Stimulated activated naive CD8-positive, alpha-beta T cell treated with anti-CD3 and anti-CD28 coated beads, Interleukin-15, Interleukin-2, amounts not matched to agents 100 ng/mL and 50 ng/mL, for 24 hours (primary cell): ENCODE measurements around the gene HOXC4.

Experiments
- H3K27ac Mint-ChIP-seq: one replicate; pipeline ENCODE4 v1.8.0; 2021; ENCODE audit warnings: mild to moderate bottlenecking, mixed read lengths
- H3K27me3 Mint-ChIP-seq: one replicate; pipeline ENCODE4 v1.8.0; 2021; ENCODE audit warnings: mixed read lengths
- H3K36me3 Mint-ChIP-seq: one replicate; pipeline ENCODE4 v1.8.0; 2021; ENCODE audit warnings: low read depth, mixed read lengths
- H3K4me1 Mint-ChIP-seq: one replicate; pipeline ENCODE4 v1.8.0; 2021; ENCODE audit warnings: low read depth, mixed read lengths
- H3K4me3 Mint-ChIP-seq: one replicate; pipeline ENCODE4 v1.8.0; 2021; ENCODE audit warnings: mild to moderate bottlenecking, mixed read lengths
- H3K9me3 Mint-ChIP-seq: one replicate; pipeline ENCODE4 v1.8.0; 2021; ENCODE audit warnings: mixed read lengths

HOXC4 gene

DNA sequence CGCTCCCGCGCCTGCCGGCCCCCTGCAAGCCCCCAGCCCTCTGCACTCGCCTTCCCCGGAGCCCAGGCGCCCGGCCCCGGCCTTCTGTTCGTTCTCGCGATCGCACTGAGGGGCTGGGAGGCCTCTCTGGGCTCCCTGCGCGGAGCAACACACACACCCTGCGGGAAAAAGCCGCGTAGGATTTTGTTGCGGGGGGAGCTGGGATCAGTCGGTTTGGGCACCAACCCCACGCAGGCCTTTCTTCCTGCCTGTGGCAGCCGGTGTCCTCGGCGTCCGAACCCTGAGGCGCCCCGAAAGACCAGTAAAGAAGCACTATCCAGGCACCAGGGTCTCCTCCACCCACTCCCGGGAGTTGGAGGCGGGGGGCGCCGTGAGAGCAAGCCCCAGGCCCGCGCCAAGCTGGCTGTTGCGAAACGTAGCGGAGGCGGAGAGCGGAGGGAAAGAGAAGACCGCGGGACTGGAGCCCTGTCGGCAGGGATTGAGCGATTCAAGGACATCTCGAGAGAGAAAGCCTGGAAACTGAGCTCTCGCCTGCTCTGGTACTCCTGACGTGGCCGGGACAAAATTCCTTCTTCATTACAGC lies 22.7 kb upstream of the HOXC4 start:
- peaks cover 83% of the 10 kb centered on the region for H3K27me3 Mint-ChIP-seq
- H3K36me3 Mint-ChIP-seq, result no peaks in the 10 kb centered on the region
- H3K4me3 Mint-ChIP-seq, result no peak overlapping the region
- H3K9me3 Mint-ChIP-seq, result no peaks in the 10 kb centered on the region
- H3K27ac Mint-ChIP-seq, result no peak overlapping the region
- H3K4me1 Mint-ChIP-seq, result peaks cover 35% of the 10 kb centered on the region

DNA sequence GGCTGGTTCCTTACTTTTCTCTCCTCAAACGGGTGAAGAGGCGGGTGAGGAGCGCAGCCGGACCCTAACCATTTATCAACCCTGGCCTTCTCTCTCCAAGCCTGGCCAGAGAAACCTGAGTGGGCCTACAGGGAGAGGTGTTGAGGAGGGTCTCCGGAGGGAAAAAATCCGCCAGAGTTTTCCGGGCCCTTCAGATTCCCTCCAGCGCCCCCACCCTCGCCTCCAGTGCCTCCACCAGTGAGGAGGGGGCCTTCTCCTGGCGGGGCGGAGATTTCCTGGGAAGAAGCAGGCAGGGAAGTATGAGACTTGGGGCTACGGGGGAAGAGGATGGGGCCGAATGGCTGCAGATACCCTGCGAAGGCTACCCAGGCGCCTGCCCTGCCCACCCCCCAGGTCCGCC lies 22.2 kb upstream of the HOXC4 start:
- Mint-ChIP-seq H3K4me1 (peaks cover 35% of the 10 kb centered on the region), H3K9me3 (no peaks in the 10 kb centered on the region), H3K27me3 (peaks cover 82% of the 10 kb centered on the region), H3K36me3 (no peaks in the 10 kb centered on the region), H3K27ac (no peak overlapping the region), H3K4me3 (no peak overlapping the region)

DNA sequence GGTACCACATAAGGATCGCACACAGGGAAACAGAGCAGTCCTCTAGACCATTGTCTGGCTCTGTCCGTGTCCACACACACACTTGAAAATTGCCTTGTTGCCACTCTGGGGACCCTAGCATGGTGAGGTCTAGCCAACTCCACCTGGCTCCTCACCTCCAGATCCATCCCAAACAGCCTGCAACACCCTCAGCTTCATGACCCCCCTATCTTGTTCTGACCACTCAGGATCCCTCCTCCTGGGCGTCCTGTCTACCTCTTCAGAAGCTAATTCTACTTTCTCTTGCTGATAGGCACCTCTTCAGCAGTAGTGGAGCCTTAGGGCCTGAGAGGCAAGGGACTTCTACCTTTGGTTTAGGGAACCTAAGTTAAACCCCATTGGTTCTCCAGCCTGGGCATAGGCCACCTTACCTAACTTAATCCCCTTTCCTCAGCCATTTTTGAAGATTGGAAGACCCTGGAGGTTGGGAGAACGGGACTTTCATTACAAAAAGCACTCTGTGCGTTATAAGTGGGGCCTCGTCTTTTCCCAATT lies 21.5 kb upstream of the HOXC4 start:
- Mint-ChIP-seq H3K4me1 (peaks cover 29% of the 10 kb centered on the region), H3K9me3 (no peaks in the 10 kb centered on the region), H3K27ac (no peak overlapping the region), H3K27me3 (peaks cover 81% of the 10 kb centered on the region), H3K4me3 (no peak overlapping the region), H3K36me3 (no peaks in the 10 kb centered on the region)

DNA sequence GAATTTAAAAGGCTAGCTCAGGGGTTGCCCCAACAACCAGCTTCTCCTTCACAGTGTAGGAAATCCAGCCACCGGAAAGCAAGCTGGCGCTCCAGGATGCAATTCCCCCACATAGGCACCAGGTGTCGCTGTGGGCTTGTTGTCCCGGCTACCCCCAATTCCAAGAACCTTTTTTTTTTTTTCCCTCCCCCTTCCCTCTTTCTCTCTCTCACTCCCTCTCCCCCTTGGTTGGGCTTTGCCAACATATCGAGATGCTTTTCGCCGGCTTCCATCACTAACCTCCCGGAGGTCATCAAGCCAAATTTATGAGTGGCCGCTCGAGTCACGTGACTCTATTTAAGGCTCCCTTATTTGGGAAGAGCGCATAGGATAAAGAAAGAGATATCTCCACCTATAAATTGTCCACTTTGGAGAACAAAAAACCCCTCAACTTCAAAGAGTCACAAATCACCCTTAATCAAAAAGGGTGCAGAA lies 21.0 kb upstream of the HOXC4 start, which contains the start of gene HOXC5:
HOXC5 (plus strand) TSS at position 424 of the 474 bp plus-strand sequence. CDS start 73 bp downstream, outside the sequence.
- Mint-ChIP-seq H3K36me3 (no peaks in the 10 kb centered on the region), H3K27ac (no peak within 1 kb of the TSS), H3K4me1 (peaks cover 29% of the 10 kb centered on the region), H3K4me3 (peak within 1 kb of the TSS; percentile 72), H3K9me3 (no peaks in the 10 kb centered on the region), H3K27me3 (peaks cover 81% of the 10 kb centered on the region)

DNA sequence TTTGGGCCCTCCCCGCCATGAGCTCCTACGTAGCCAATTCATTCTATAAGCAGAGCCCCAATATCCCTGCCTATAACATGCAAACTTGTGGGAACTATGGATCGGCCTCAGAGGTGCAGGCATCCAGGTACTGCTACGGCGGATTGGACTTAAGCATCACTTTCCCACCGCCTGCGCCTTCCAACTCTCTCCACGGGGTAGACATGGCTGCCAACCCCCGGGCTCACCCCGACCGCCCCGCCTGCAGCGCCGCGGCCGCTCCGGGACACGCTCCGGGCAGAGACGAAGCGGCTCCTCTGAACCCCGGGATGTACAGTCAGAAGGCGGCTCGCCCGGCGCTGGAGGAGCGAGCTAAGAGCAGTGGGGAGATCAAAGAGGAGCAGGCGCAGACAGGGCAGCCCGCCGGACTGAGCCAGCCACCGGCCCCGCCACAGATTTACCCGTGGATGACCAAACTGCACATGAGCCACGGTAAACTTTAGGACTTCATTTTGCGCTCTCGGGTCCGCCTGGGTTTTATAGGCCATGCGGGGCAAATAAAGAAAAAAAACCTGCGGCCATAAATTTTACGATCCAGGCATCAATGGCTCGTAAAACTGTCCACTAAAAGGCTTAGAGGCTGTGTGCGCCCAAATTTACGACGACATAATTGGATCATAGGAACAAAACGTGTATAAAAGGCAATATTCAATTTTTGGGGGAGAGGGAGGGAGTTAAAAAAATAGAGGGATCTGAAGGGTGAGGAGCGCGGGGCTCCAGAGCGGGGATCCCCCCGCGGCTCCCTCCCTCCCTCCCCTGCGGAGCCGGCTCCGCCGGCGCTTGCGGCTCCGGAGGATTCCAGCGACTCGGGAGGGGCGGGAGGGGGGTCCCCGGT lies 20.3 kb upstream of the HOXC4 start:
- Mint-ChIP-seq H3K27ac (no peak overlapping the region), H3K4me3 (peak overlapping the region; percentile 72), H3K27me3 (peaks cover 81% of the 10 kb centered on the region), H3K9me3 (no peaks in the 10 kb centered on the region), H3K4me1 (peaks cover 27% of the 10 kb centered on the region), H3K36me3 (no peaks in the 10 kb centered on the region)

DNA sequence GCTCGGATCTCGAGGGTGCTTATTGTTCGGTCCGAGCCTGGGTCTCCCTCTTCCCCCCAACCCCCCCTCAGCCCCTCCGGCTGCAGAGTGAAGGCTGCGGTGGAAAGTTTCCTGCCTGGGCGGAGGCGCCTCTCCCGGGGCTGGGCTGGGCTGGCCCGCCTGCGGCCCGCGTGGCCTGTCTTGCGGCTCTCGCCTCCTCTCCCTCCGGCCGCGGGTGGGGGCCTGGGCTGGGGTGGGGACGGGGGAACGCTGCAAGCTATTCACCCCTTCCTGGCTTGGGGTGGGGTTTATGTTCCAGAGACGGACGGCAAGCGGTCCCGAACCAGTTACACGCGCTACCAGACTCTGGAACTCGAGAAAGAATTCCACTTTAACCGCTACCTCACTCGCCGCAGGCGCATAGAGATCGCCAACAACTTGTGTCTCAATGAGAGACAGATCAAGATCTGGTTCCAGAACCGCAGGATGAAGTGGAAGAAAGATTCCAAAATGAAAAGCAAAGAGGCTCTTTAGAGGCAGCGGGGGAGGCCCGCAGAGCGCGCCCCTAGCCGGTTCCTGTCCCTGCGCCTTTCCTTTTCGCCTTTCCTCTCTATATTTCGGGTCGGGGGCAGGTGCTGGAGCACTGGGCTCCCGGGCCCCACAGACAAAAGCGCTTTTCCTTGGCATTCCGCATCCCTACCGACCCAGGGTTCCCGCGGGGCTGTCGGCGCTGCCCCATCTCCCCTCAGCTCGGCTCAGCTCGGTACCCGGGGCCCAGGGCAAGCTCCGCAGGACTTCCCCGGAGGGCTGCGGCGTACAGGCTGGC lies 19.5 kb upstream of the HOXC4 start:
- peaks cover 23% of the 10 kb centered on the region for H3K4me1 Mint-ChIP-seq
- peak overlapping the region; percentile 56 for H3K4me3 Mint-ChIP-seq
- H3K9me3 Mint-ChIP-seq, result no peaks in the 10 kb centered on the region
- H3K27me3 Mint-ChIP-seq, result peaks cover 85% of the 10 kb centered on the region
- no peak overlapping the region for H3K27ac Mint-ChIP-seq
- no peaks in the 10 kb centered on the region for H3K36me3 Mint-ChIP-seq

DNA sequence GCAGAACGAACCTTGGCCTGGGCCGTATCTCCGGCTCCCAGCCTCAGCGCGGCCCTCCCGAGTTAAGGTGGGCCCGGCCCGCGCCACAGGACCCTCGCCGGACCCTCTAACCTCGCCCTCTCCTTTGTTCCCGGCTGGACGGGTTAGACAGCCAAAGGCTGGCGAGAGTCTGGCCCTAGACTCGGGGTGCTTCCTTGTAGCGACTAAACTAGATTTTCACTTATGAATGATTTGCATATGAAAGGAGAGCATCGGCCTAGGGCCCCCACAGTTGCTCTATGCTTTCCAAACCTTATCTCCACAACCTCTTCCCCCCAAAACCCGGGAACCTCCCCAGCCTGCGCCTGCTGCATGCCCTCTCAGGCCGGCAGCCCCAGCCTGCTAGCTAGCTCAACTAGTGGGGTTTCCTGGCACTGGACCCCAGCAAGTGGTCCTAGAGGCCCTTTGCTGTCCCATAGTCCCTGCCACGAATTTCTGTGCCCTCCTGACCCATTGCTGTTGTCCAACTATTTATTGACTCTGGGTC lies 18.8 kb upstream of the HOXC4 start:
- peak overlapping the region; percentile 7 for H3K4me3 Mint-ChIP-seq
- peaks cover 20% of the 10 kb centered on the region for H3K4me1 Mint-ChIP-seq
- H3K27ac Mint-ChIP-seq, result no peak overlapping the region
- H3K36me3 Mint-ChIP-seq, result no peaks in the 10 kb centered on the region
- peaks cover 85% of the 10 kb centered on the region for H3K27me3 Mint-ChIP-seq
- no peaks in the 10 kb centered on the region for H3K9me3 Mint-ChIP-seq

DNA sequence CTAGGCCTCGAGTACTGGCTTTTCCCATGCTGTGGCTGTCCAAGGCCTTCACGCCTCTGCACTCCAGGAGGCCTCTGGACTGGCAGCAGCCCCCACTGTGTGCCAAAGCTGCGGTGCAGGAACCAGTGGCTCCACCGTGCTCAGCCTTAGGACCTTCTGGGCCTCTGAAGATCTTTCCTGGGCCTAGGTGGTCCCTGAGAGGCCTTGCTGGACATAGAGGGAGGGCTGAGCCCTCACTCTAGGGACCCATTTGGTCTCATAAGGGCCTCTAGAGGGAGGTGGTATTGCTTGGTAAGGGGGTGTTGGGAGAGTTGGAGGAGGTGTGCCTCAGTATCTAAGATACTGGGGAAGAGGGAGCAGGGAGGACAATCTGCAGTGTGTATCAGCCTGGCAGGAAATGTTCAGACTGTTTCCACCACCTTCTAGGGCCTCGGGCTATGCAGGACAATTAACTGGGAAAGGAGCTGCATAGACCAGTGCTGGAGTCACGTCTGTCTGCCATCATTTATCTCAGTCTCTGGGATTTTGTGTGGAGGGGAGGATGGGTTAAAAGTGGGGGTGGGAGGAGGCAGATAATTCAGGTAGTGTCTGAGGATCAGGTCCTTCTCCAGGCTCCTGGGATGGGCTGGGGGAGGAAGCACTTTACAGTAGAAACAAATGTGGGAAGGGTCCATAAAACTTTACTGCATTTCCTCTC lies 17.9 kb upstream of the HOXC4 start:
- Mint-ChIP-seq H3K27ac (no peak overlapping the region), H3K36me3 (no peaks in the 10 kb centered on the region), H3K27me3 (peaks cover 86% of the 10 kb centered on the region), H3K4me3 (no peak overlapping the region), H3K4me1 (peaks cover 20% of the 10 kb centered on the region), H3K9me3 (no peaks in the 10 kb centered on the region)

DNA sequence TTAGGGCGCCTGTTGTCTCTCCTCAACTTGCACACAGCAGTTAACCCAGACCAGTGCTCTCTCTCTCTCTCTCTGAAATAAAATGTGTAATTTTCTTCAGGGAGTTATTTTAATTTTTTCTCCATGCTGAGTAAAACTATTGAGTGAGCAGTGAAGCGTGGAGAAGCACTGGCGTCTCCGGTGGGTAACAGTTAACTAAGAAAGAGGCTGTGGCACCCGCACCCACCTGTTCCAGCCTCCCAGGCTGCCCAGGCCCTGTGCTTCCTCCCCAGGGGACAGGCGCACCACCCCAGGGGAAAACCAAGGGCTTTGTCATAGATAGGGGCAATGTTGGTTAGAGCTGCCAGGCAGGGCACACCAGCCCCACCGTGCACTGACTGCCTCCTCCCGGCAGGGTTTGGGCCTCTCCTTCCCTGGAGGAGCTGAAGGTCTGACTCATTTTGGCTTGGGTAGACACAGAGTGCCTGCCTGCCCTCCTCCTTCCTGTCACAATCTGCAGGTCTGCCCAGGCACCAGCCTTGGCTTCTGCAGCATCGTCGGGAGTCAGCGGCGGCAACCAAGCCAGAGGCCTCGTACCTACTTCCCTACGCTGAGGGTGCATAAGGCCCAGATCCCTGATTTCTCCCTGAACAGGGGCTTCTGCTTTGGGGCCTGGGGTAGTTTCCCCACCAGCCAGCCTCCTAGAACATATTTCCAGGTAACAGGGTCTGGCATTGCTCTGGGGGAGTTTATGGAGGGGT lies 16.8 kb upstream of the HOXC4 start:
- Mint-ChIP-seq H3K4me3 (no peak overlapping the region), H3K27ac (no peak overlapping the region), H3K9me3 (no peaks in the 10 kb centered on the region), H3K36me3 (no peaks in the 10 kb centered on the region), H3K27me3 (peaks cover 85% of the 10 kb centered on the region), H3K4me1 (peaks cover 20% of the 10 kb centered on the region)

DNA sequence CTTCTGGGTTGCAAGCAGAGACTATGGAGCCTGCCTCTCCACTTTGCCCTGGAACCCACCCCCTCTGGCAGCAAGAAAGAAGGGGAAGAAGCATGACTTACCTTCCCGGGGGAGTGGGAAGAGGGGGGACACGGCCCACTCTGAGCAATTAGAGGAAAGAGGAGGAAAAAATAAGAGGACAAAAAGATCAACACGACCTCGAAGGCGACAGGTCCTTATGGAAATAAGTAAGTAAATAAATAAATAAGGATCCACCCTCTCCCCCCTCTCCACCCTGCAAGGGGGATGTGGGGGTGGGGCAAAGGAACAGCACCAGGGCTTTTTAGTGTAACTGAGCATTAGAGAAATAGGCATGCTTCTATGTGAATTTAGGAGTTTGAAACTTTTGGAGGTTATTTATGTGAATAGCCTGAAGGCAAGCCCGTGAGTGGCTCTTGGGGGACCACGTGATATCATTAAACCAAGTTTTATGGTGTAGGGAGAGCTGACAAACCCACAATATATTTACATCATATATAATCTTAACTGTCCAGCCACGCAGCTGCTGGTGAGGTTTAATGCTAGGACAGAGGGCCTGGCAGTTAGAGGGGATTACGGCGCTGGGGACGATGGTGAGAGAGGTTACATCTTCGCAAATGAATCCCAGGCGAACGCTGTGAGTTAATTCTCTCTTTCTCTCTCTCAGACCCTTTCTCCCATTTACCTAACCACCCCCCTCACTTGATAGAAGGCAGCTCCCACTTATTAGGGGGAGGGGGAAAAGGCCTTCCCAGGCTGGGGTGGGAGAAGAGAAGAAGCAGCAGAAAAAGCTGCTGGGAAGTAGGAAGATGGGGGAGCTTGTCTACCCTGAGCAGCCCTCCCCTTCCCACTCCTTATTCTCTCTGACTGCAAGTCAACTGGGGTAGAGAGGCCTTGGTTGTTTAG lies 16.0 kb upstream of the HOXC4 start:
- Mint-ChIP-seq H3K27me3 (peaks cover 84% of the 10 kb centered on the region), H3K4me3 (no peak overlapping the region), H3K9me3 (no peaks in the 10 kb centered on the region), H3K27ac (no peak overlapping the region), H3K36me3 (no peaks in the 10 kb centered on the region), H3K4me1 (peaks cover 19% of the 10 kb centered on the region)

DNA sequence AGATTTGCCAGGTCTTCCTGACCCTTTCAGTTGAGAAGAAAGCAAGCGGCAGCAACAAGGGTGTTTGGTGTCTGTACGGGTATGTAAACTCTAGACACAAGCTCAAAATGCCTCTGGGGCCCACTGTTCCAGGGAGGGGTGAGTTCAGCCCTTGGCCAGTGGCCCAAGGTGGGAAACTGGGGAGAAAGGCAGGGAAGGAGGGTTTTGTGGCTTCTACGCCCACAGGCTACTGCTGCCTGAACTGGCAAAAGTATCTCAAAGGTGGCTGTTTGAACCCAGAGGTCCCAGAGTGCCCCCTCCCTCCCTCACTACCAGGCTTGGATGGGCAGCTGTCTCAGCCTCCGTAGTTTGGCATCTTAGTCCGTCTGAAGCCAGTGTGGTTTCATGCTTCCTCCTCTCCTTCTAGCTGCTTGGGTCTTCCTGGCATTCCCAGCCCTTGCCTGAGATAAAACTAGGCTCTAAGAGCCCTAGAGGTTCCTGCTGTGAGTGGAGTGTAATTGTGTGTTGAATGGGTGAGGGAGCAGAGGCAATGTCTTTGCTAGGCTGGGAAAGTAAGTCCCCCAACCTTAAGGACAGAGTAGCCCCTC lies 15.3 kb upstream of the HOXC4 start:
- Mint-ChIP-seq H3K4me1 (peaks cover 11% of the 10 kb centered on the region), H3K9me3 (no peaks in the 10 kb centered on the region), H3K27me3 (peaks cover 85% of the 10 kb centered on the region), H3K4me3 (no peak overlapping the region), H3K27ac (no peak overlapping the region), H3K36me3 (no peaks in the 10 kb centered on the region)

DNA sequence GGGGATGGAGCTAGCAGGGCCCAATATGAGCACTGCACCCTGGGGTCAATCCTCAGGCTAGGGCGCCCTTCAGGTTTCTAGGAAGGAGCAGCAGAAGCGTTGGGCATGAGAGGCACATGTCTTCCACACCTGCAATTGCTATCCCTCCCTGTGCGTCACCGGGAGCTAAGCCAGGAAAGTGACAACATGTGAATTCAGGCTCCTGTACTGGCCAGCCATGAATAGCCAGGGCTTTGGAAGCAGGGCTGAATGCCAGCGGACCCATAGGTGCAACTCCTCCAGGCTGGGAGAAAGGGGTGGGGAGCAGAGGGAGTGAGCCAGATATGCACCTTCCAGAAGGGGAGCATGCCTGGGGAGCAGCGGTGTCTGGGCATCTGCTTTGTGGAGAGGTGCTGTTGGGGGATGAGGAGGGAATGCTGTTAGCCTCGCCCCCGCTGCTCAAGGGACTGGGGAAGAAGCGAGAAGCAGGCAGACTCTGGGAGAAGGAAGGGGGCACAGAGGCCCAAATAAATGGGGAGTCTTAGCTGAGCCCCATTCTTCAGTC lies 14.7 kb upstream of the HOXC4 start:
- Mint-ChIP-seq H3K9me3 (no peaks in the 10 kb centered on the region), H3K4me3 (no peak overlapping the region), H3K4me1 (peaks cover 8% of the 10 kb centered on the region), H3K36me3 (no peaks in the 10 kb centered on the region), H3K27ac (no peak overlapping the region), H3K27me3 (peaks cover 87% of the 10 kb centered on the region)
